ENCODE results near the gene PTPRM.

The PTPRM gene

DNA sequence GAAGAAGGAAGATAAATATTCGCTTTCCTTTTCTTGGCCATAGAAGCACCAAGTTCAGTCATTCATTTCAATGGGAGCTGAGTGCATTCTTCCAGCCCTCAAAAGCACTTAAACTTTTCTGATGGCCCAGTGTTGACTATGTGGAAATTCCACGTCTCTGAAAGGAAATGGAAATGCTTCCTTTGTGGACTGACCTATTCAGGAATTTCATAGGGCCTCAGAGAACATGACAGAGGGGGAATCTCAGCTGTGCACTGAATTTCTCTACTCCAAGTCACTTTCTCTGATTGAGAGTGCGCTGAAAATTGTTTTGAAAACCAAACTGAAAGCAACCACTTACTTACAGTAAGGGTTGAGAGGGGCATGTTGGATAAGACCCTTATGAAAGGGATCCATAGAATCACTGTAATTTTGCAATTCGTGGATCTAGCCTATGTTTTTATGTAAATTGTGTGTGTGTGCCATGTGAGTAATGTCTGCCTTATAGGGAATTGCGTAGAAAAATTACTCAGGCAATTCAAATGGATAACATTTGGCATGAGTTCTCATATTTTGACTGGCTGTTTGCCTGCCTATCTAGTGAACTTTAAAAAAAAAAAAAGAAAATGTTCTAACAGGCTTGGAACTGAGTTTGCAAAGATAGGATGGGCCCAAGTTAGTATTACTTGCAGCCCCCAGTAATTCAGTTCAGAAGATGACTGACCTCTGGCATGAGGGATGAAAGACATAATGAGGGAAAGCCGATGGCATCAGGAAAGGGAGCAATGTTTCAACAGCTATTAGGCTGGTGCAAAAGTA lies 437.0 kb downstream of the PTPRM start:
- peak; percentile 69 for DNase-seq (ENCODE audit: low read depth, low spot score)
- TF ChIP-seq, protein P1, sequence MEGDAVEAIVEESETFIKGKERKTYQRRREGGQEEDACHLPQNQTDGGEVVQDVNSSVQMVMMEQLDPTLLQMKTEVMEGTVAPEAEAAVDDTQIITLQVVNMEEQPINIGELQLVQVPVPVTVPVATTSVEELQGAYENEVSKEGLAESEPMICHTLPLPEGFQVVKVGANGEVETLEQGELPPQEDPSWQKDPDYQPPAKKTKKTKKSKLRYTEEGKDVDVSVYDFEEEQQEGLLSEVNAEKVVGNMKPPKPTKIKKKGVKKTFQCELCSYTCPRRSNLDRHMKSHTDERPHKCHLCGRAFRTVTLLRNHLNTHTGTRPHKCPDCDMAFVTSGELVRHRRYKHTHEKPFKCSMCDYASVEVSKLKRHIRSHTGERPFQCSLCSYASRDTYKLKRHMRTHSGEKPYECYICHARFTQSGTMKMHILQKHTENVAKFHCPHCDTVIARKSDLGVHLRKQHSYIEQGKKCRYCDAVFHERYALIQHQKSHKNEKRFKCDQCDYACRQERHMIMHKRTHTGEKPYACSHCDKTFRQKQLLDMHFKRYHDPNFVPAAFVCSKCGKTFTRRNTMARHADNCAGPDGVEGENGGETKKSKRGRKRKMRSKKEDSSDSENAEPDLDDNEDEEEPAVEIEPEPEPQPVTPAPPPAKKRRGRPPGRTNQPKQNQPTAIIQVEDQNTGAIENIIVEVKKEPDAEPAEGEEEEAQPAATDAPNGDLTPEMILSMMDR (IDR thresholded peaks at IDR 0.05; ENCODE audit: low read depth, low read length) = no peak
- in situ Hi-C loops (cut with HindIII; ENCODE audit: low sequenced_read_pairs) = no loop called here
- no peak overlapping the region for H3K4me3 ChIP-seq (ENCODE audit: low read depth, low read length)

DNA sequence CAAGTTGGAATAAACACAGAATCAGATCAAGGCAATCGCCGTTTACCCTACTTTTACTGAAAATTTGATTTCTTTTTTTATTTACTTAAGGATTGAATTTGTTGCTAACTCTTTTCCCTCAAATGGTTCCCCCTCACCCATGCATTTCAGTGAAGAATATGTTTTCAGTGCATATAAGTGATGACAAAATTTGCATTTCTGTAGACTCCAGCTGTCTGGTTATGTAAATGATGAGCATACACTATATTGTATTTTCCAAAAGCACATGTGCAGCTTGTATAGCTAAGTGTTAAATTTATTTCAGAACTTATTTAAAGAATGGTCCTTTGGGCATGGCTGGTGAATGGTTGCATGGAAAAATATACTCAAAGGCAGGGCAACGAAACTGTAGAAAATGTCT lies 437.7 kb downstream of the PTPRM start:
- TF ChIP-seq, protein P1 (IDR thresholded peaks at IDR 0.05; ENCODE audit: low read depth, low read length) = no peak
- H3K4me3 ChIP-seq (ENCODE audit: low read depth, low read length) = no peak overlapping the region
- in situ Hi-C loops (cut with HindIII; ENCODE audit: low sequenced_read_pairs) = no loop called here
- DNase-seq (ENCODE audit: low read depth, low spot score) = no peak

DNA sequence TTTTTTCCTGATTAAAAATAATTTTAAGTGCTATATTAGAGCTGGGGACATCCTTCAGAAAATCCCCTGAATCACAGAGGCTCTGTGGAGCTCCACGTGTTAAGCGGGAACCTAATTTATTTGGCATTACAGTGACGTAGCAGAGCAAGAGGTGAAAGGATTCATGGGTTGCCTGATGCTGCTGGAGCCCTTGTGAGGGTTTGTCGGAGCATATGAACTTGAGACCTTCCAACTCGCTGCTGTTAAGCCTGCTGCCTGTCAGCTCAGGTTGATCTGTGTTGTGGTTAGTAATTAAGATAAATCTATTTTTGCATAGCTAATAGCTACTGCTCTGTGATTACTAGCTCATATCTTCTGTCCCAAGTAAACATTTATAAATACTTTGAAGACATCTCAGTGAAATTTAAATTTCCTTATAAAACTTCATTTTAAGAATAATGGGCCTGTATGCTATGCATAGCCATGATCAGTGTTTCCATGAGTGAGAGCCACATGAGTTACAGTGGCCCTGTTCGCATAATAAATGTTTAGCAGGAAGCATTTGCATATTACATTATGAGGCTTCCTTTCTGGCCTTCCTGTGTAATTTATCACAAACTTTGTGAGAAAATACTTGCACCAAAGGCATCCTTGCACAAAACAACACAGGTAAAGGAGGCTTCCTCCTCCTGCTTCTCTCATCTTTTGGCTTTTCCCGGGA lies 438.9 kb downstream of the PTPRM start:
- H3K4me3 ChIP-seq (ENCODE audit: low read depth, low read length) = no peak overlapping the region
- TF ChIP-seq, protein P1 (IDR thresholded peaks at IDR 0.05; ENCODE audit: low read depth, low read length) = no peak
- DNase-seq (ENCODE audit: low read depth, low spot score) = no peak
- in situ Hi-C loops (cut with HindIII; ENCODE audit: low sequenced_read_pairs) = no loop called here

DNA sequence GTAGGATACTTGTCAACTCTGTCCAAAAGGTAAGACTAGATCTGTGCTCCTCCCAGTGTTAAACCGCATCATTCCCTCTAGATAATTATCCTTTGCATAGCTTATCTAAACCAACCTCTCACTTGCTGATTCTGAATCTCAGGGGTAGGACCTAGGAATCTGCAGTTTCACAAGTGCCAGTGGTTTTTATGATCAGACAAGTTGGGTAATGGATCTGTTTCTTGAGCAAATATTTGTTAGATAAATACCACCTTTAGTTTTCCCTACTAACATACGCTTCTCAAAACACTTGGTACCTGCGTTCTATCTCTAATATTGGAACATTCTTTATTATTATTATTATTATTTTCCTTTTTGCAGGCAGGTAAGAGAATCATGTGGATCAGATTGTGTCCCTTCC lies 439.9 kb downstream of the PTPRM start:
- H3K4me3 ChIP-seq (ENCODE audit: low read depth, low read length) = no peak overlapping the region
- no peak for DNase-seq (ENCODE audit: low read depth, low spot score)
- in situ Hi-C loops (cut with HindIII; ENCODE audit: low sequenced_read_pairs) = no loop called here
- TF ChIP-seq, protein P1 (IDR thresholded peaks at IDR 0.05; ENCODE audit: low read depth, low read length) = no peak

DNA sequence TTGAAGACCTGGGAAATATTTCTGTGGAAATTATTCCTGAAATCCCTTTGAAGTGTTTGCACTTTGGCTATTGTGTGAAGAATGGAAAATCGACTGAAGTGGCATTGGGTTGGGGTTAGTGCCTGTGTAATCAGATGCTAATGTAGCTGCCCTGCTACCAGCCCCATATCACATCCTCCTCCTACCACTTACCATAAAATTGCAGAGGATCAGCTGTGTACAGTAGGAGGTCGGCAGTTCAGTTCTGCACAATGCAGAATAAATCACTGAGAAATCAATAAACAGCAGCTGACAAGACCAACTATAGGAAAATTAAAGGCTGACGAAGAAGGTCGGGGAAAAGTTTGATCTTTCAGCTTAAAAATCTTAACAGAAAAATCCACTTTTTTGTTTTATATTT lies 440.9 kb downstream of the PTPRM start:
- no peak for DNase-seq (ENCODE audit: low read depth, low spot score)
- in situ Hi-C loops (cut with HindIII; ENCODE audit: low sequenced_read_pairs) = no loop called here
- TF ChIP-seq, protein P1 (IDR thresholded peaks at IDR 0.05; ENCODE audit: low read depth, low read length) = no peak
- H3K4me3 ChIP-seq (ENCODE audit: low read depth, low read length) = no peak overlapping the region

DNA sequence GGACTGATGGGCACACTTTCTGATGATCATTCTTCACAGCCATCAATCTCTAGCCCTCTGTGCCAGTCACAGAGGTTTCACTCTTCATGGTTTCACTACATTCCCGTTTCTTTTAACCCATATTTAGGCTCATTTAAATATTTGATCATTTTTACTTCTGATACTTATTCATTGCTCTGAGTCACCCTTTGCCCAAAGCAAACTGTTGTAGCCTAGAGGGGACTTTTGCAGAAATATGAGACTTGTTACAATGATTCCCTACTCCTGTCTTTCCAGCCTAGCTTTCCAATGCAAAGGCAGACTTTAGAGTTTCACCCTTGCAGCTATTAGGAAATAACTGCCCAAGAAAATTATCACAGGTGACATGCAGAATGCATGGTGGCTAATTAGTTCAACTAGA lies 444.2 kb downstream of the PTPRM start:
- in situ Hi-C loops (cut with HindIII; ENCODE audit: low sequenced_read_pairs) = no loop called here

More for the DNA sequence above, 444.2 kb downstream of the PTPRM start:
- DNase-seq (ENCODE audit: low read depth, low spot score) = no peak
- TF ChIP-seq, protein P1 (IDR thresholded peaks at IDR 0.05; ENCODE audit: low read depth, low read length) = no peak
- H3K4me3 ChIP-seq (ENCODE audit: low read depth, low read length) = no peak overlapping the region
